RWPE1 (cell line): ENCODE results near the gene MARCHF5.

ENCODE experiments used
- CTCF ChIA-PET: fragments of 350-600 bp; sonication (Branson Sonifier 250); formaldehyde crosslinking; extraction: SDS; loops from one replicate; lab custom pipeline; 2021; lab: Yijun Ruan, JAX
- POLR2A ChIA-PET: fragments of 400-600 bp; formaldehyde crosslinking; extraction: SDS; loops from one replicate; lab custom pipeline; 2020; ENCODE audit warnings: antibody characterized with exemption; ENCODE audit not compliant: low non-redundant PET; lab: Yijun Ruan, JAX
- DNase-seq: peaks from one replicate; pipeline ENCODE4 v3.0.0; 2012; ENCODE audit warnings: low spot score
- H3K27ac ChIP-seq: fragments of 450-650 bp; 2 replicates; pipeline ENCODE4 v1.5.1; 2017
- TF ChIP-seq, protein P1 (sequence below): fragments of 450-650 bp; conservative IDR thresholded peaks from 2 replicates; pipeline ENCODE4 v1.5.1; 2017; ENCODE audit warnings: low read depth, mild to moderate bottlenecking

Gene MARCHF5

DNA sequence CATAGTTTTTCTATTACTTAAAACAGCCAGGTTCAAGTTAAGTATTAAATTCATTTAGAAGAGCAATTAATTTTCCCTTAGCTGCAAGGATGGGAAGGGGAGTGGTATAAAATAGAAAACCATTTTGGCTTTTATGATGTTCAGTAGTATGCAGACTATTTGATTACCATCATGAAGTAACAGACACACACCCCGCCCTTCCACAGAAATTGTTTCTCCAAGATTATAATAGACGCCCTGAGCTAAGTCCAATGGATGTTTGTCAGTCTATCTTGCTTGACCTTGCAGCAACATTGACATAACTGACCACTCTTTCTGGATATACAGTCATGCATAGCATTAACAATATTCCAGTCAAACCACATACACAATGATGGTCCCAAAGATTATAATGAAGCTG is 42.4 kb upstream of the MARCHF5 start:
- POLR2A ChIA-PET: interaction anchor here (0.7 kb wide), 1 partner anchor 16 kb away, joined by 4 read pairs; no protein-coding TSS in a partner anchor
- CTCF ChIA-PET: interaction anchor here (0.5 to 1.6 kb wide), 2 partner anchors 10 to 460 kb away, joined by 3 to 4 read pairs; no protein-coding TSS in a partner anchor
- TF ChIP-seq, protein P1, sequence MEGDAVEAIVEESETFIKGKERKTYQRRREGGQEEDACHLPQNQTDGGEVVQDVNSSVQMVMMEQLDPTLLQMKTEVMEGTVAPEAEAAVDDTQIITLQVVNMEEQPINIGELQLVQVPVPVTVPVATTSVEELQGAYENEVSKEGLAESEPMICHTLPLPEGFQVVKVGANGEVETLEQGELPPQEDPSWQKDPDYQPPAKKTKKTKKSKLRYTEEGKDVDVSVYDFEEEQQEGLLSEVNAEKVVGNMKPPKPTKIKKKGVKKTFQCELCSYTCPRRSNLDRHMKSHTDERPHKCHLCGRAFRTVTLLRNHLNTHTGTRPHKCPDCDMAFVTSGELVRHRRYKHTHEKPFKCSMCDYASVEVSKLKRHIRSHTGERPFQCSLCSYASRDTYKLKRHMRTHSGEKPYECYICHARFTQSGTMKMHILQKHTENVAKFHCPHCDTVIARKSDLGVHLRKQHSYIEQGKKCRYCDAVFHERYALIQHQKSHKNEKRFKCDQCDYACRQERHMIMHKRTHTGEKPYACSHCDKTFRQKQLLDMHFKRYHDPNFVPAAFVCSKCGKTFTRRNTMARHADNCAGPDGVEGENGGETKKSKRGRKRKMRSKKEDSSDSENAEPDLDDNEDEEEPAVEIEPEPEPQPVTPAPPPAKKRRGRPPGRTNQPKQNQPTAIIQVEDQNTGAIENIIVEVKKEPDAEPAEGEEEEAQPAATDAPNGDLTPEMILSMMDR: no peak
- H3K27ac ChIP-seq: no peak overlapping the region
- DNase-seq: no peak

DNA sequence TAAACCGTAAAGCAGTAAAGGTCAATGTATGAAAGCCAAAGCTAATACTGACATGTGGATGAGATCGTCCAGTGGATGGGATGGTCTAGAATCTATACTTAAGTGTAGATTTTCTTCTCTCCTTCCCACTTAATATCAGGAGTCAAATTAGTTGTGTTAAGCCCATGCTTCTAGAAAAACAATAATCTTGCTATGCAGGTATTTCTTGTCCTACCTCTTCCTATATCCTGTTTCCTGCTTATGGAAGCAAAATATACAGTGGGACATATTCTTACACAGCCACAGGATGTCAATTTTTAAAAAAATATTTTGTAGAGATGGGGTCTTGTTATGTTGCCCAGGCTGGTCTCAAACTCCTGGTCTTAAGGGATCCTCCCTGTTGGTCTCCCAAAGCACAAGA is 27.6 kb upstream of the MARCHF5 start:
- no peak overlapping the region for H3K27ac ChIP-seq
- POLR2A ChIA-PET: no interaction called here
- CTCF ChIA-PET: no interaction called here
- no peak for DNase-seq
- TF ChIP-seq, protein P1: no peak

DNA sequence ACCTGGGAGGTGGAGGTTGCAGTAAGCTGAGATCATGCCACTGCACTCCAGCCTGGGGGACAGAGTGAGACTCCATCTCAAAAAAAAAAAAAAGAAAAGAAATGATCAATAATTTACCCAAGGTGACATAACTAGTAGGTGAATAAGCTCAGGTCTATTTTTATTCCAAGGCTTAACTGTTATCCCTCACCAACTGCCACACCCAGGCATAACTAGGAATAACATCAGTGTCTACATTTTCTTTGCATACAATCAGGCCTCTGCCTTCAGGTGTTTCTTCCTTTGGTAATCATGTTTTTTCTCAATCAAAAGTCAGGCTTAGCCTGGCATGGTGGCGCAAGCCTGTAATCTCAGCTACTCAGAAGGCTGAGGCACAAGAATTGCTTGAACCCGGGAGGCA is 26.7 kb upstream of the MARCHF5 start:
- H3K27ac ChIP-seq: no peak overlapping the region
- ChIA-PET POLR2A (interaction anchor here (0.6 kb wide), 1 partner anchor 15 kb away, joined by 4 read pairs; no protein-coding TSS in a partner anchor), CTCF (interaction anchor here (0.7 kb wide), 1 partner anchor 9 kb away, joined by 5 read pairs; no protein-coding TSS in a partner anchor)
- no peak for DNase-seq
- TF ChIP-seq, protein P1: no peak

DNA sequence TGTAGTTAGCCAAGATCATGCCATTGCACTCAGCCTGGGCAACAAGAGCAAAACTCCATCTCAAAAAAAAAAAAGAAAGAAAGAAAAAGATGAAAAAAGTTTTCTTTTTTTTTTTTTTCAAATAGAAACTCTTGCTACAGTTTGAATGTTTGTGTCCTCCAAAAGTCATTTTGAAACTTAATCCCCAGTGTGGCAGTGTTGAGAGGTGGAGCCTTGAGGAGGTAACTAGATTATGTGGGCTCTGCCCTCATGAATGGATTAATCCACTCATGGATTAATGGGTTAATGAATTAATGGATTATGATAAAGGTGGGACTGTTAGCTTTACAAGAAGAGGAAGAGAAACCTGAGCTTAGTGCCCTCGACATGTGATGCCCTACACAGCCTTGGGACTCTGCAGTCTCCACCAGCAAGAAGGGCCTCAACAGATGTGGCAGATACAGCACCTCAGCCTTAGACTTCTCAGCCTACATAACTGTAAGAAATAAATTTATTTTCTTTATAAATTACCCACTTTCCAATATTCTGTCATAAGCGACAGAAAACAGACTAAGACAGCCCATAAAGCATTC is 25.2 kb upstream of the MARCHF5 start:
- TF ChIP-seq, protein P1: no peak
- DNase-seq: no peak
- POLR2A ChIA-PET: no interaction called here
- no peak overlapping the region for H3K27ac ChIP-seq
- CTCF ChIA-PET: interaction anchor here (0.6 kb wide), 1 partner anchor 89 kb away, joined by 3 read pairs; no protein-coding TSS in a partner anchor

DNA sequence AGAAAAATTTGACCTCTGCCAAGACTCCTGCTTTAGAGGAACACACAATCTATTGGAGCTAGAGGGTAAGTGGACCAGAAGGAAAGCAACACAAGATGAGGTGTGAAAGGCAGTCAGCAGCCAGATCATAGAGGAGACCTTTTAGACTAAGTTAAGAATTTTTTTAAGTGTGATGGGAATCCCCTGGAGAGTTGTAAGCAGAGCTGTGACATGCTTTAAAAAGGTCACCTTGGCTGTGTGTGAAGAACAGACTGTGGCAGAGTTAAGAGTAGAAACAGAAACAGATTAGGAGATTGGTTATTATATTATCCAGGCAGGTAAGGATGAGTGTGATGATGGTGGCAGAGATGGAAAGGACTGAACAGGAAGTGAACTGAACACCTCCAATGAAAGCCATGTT is 23.6 kb upstream of the MARCHF5 start:
- ChIA-PET POLR2A (no interaction called here), CTCF (interaction anchor here (0.6 kb wide), 1 partner anchor 180 kb away, joined by 4 read pairs; no protein-coding TSS in a partner anchor)
- no peak for DNase-seq
- TF ChIP-seq, protein P1: no peak
- H3K27ac ChIP-seq: no peak overlapping the region

DNA sequence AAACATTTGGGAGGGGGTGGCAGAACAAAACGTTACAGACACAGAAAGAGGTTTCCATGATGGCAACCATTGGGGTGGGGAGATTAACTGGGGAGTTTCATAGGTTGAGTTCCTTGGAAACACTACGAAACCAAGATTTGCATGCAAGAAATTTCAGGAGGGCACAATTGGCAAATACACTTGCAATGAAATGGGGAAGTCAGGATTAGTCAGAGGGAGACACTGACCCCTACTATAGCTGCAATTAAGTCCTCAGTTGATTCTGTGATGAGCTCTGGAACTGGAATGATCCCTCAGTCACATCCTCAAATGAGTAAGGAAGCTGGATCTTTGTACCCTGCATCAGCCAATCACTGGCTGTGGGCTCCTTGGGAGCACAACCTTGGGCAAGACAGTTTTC is 22.2 kb upstream of the MARCHF5 start:
- ChIA-PET POLR2A (no interaction called here), CTCF (interaction anchor here (0.6 kb wide), 1 partner anchor 21 kb away, joined by 3 read pairs; no protein-coding TSS in a partner anchor)
- no peak for DNase-seq
- TF ChIP-seq, protein P1: no peak
- H3K27ac ChIP-seq: no peak overlapping the region
